Measurements from ENCODE around the gene RFTN2.

DNA sequence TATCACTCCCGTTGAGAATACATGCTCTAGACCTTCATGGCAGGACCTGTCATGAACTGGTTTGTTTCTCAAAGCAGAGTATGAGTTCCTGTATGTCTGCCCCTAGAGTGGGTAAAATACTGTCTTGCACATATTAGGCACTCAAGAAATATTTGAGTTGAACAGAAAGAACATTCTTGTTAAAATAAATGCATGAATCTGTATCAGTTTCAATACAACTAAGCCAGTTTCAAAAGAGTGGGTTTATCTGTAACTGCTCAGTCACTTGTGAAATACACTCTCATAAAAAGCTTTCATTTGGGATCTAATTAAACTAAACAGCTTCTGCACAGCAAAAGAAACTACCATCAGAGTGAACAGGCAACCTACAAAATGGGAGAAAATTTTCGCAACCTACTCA is 69.2 kb downstream of the RFTN2 start:
- TF ChIP-seq, protein P1, sequence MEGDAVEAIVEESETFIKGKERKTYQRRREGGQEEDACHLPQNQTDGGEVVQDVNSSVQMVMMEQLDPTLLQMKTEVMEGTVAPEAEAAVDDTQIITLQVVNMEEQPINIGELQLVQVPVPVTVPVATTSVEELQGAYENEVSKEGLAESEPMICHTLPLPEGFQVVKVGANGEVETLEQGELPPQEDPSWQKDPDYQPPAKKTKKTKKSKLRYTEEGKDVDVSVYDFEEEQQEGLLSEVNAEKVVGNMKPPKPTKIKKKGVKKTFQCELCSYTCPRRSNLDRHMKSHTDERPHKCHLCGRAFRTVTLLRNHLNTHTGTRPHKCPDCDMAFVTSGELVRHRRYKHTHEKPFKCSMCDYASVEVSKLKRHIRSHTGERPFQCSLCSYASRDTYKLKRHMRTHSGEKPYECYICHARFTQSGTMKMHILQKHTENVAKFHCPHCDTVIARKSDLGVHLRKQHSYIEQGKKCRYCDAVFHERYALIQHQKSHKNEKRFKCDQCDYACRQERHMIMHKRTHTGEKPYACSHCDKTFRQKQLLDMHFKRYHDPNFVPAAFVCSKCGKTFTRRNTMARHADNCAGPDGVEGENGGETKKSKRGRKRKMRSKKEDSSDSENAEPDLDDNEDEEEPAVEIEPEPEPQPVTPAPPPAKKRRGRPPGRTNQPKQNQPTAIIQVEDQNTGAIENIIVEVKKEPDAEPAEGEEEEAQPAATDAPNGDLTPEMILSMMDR (IDR thresholded peaks at IDR 0.05) = no peak
- TF ChIP-seq POLR2A (IDR thresholded peaks at IDR 0.05) = no peak
